GM12878 (cell line): ENCODE data around the gene VRK3.

ENCODE experiments used
- BHLHE40 ChIP-seq, 2 experiments: fragments of 450-650 bp in 1 of 2; IDR thresholded peaks; 2 replicates each; pipeline ENCODE4 v1.6.1; 2011 to 2017; ENCODE audit warnings: low read depth in 2 of 2, borderline replicate concordance in 1 of 2, improper control_type of control experiment in 1 of 2, low read length in 1 of 2, mild to moderate bottlenecking in 1 of 2
- CTCF ChIP-seq, 3 experiments: IDR thresholded peaks in 2 of 3; conservative IDR thresholded peaks in 1 of 3; 2 replicates each; pipeline ENCODE4 v1.5.1; 2011; ENCODE audit warnings: low read depth in 3 of 3, low read length in 3 of 3, mild to moderate bottlenecking in 3 of 3, control low read depth in 2 of 3, moderate library complexity in 2 of 3, inconsistent platforms in 1 of 3, mixed read lengths in 1 of 3; ENCODE audit not compliant: control insufficient read depth in 2 of 3, insufficient read depth in 1 of 3; ENCODE audit errors: extremely low read depth in 1 of 3
- EP300 ChIP-seq, 2 experiments: fragments of 150-350 bp in 1 of 2; IDR thresholded peaks; 2 replicates each; pipeline ENCODE4 v1.6.1; 2011 to 2012; ENCODE audit warnings: low read depth in 2 of 2, low read length in 2 of 2, borderline replicate concordance in 1 of 2, improper control_type of control experiment in 1 of 2, inconsistent platforms in 1 of 2; ENCODE audit not compliant: control insufficient read depth in 1 of 2
- FOXM1 ChIP-seq: IDR thresholded peaks from 2 replicates; pipeline ENCODE4 v1.6.1; 2012; ENCODE audit warnings: low read depth, mild to moderate bottlenecking, inconsistent platforms, low read length, moderate library complexity
- GABPA ChIP-seq: IDR thresholded peaks from 2 replicates; pipeline ENCODE4 v1.6.1; 2014; ENCODE audit warnings: antibody characterized with exemption, low read depth, mild to moderate bottlenecking, inconsistent platforms
- JUND ChIP-seq: IDR thresholded peaks from 2 replicates; pipeline ENCODE4 v1.6.1; 2012; ENCODE audit warnings: low read depth, mild to moderate bottlenecking, low read length, improper control_type of control experiment, moderate library complexity
- MAX ChIP-seq: IDR thresholded peaks from 2 replicates; pipeline ENCODE4 v1.6.1; 2012; ENCODE audit warnings: low read depth, low read length, improper control_type of control experiment
- NFIC ChIP-seq: IDR thresholded peaks from 2 replicates; pipeline ENCODE4 v1.6.1; 2012; ENCODE audit warnings: low read depth, mild to moderate bottlenecking, inconsistent platforms, low read length, moderate library complexity
- NFXL1 ChIP-seq: fragments of 450-650 bp; IDR thresholded peaks from 2 replicates; pipeline ENCODE4 v1.6.1; 2017; ENCODE audit warnings: antibody characterized with exemption, mild to moderate bottlenecking, borderline replicate concordance
- SIN3A ChIP-seq: IDR thresholded peaks from 2 replicates; pipeline ENCODE4 v1.6.1; 2012; ENCODE audit warnings: low read depth, low read length, improper control_type of control experiment
- ZBTB33 ChIP-seq: fragments of 450-650 bp; IDR thresholded peaks from 2 replicates; pipeline ENCODE4 v1.6.1; 2017; ENCODE audit warnings: mild to moderate bottlenecking
- ZNF687 ChIP-seq: fragments of 450-650 bp; IDR thresholded peaks from 2 replicates; pipeline ENCODE4 v1.6.1; 2017; ENCODE audit warnings: mild to moderate bottlenecking, moderate library complexity

- TF ChIP-seq GABPA, result no peak
- TF ChIP-seq NFIC, result no peak
- TF ChIP-seq ZBTB33, result no peak
- TF ChIP-seq MAX, result no peak
- TF ChIP-seq JUND, result no peak
- no peak for TF ChIP-seq NFXL1
- no peak for TF ChIP-seq ZNF687
- no peak for TF ChIP-seq EP300 (IDR thresholded peaks at IDR 0.05; ENCODE audit: borderline replicate concordance in 1 of 2, control insufficient read depth in 1 of 2, low read depth in 2 of 2, low read length in 2 of 2)
- no peak for TF ChIP-seq BHLHE40 (IDR thresholded peaks at IDR 0.05; ENCODE audit: borderline replicate concordance in 1 of 2, low read depth in 2 of 2, low read length in 1 of 2)
- TF ChIP-seq CTCF (IDR thresholded peaks at IDR 0.05 in 2 of 3, conservative IDR thresholded peaks at IDR 0.05 in 1 of 3; ENCODE audit: control insufficient read depth in 2 of 3, extremely low read depth in 1 of 3, insufficient read depth in 1 of 3, low read depth in 3 of 3, low read length in 3 of 3), result no peak
- TF ChIP-seq FOXM1, result no peak
- TF ChIP-seq SIN3A, result no peak
Observed at GRCh38 chr19:50036908-50037307, 11.7 kb upstream of the VRK3 start.
